B cell (primary cell): ENCODE data around the gene UGT1A9. TPM values are rescaled to one million over a fixed set of nuclear protein-coding genes. Genes with fewer than 3 reads are reported as not detected.

Experiments
- ATAC-seq: fragments of 200-7000 bp; cut with Tn5 transposase; one replicate; pipeline ENCODE4 v1.10.0; 2021; ENCODE audit warnings: low read depth, mild to moderate bottlenecking, moderate number of reproducible peaks, moderate library complexity
- CTCF ChIA-PET: fragments of 350-600 bp; sonication (Branson Sonifier 250); formaldehyde crosslinking; loops from one replicate; lab custom pipeline; 2021; ENCODE audit warnings: antibody characterized with exemption, inconsistent platforms; lab: Charles Lee
- POLR2A ChIA-PET: fragments of 350-600 bp; sonication (Branson Sonifier 250); formaldehyde crosslinking; loops from one replicate; lab custom pipeline; 2021; ENCODE audit warnings: antibody characterized with exemption; lab: Charles Lee
- DNase-seq: peaks from one replicate; pipeline ENCODE4 v3.0.0; 2013
- H2AFZ ChIP-seq: 2 replicates; pipeline ENCODE4 v1.6.1; 2012; ENCODE audit warnings: mild to moderate bottlenecking, low read depth, low read length; ENCODE audit not compliant: insufficient read depth, poor library complexity, severe bottlenecking
- H3K27ac ChIP-seq, 2 donors: 1 replicate in 1 of 2; 2 replicates in 1 of 2; pipeline ENCODE4 v1.5.1; 2012 to 2013; ENCODE audit warnings: low read length in 2 of 2, mild to moderate bottlenecking in 2 of 2, moderate library complexity in 1 of 2
- H3K27me3 ChIP-seq, 4 experiments: fragments of 200-600 bp in 1 of 4; sonication (generic) in 1 of 4; replicated peaks in 1 of 4; 1 replicate in 2 of 4; 2 replicates in 2 of 4; pipeline versions ENCODE4 v1.6.1 to v1.7.0; 2013 to 2016; ENCODE audit warnings: low read length in 3 of 4, mild to moderate bottlenecking in 2 of 4, mixed read lengths in 1 of 4, moderate library complexity in 1 of 4; ENCODE audit not compliant: insufficient read depth in 4 of 4, control insufficient read depth in 3 of 4; ENCODE audit errors: control extremely low read depth in 1 of 4
- H3K36me3 ChIP-seq, 2 experiments: replicated peaks in 1 of 2; 1 replicate in 1 of 2; 2 replicates in 1 of 2; pipeline versions ENCODE4 v1.6.1 to v1.7.1; 2013; ENCODE audit warnings: low read length in 1 of 2; ENCODE audit not compliant: insufficient read depth in 2 of 2, control insufficient read depth in 1 of 2; ENCODE audit errors: control extremely low read depth in 1 of 2, extremely low read depth in 1 of 2
- H3K4me1 ChIP-seq, 2 donors: fragments of 200-600 bp in 1 of 2; sonication (generic) in 1 of 2; 1 replicate in 1 of 2; 2 replicates in 1 of 2; pipeline versions ENCODE4 v1.5.1 to v1.6.1; 2013 to 2017; ENCODE audit warnings: low read length in 2 of 2; ENCODE audit not compliant: control insufficient read depth in 2 of 2, insufficient read depth in 2 of 2
- H3K4me2 ChIP-seq: replicated peaks from 2 replicates; pipeline ENCODE3; 2012; ENCODE audit warnings: mild to moderate bottlenecking, low read depth, low read length; ENCODE audit not compliant: poor library complexity, severe bottlenecking
- H3K4me3 ChIP-seq, 5 experiments: fragments of 200-600 bp in 1 of 5; sonication (generic) in 1 of 5; 1 replicate in 3 of 5; 2 replicates in 2 of 5; pipeline versions ENCODE4 v1.5.1 to v1.7.0; 2011 to 2016; ENCODE audit warnings: low read length in 4 of 5, mild to moderate bottlenecking in 4 of 5, low read depth in 2 of 5, control low read depth in 1 of 5, moderate library complexity in 1 of 5; ENCODE audit not compliant: insufficient read depth in 1 of 5; ENCODE audit errors: control extremely low read depth in 1 of 5, extremely low read depth in 1 of 5
- H3K79me2 ChIP-seq: fragments of 200-600 bp; sonication (generic); one replicate; pipeline ENCODE4 v1.6.0; 2016; ENCODE audit warnings: low read length; ENCODE audit not compliant: control insufficient read depth, insufficient read depth
- H3K9ac ChIP-seq: fragments of 200-600 bp; sonication (generic); 2 replicates; pipeline ENCODE4 v1.6.1; 2017; ENCODE audit warnings: mild to moderate bottlenecking, low read length, moderate library complexity
- H3K9me3 ChIP-seq, 3 donors: one replicate each; pipeline versions ENCODE4 v1.6.1 to v1.7.1; 2013; ENCODE audit warnings: low read length in 2 of 3; ENCODE audit not compliant: control insufficient read depth in 2 of 3, insufficient read depth in 1 of 3; ENCODE audit errors: control extremely low read depth in 1 of 3
- H4K20me1 ChIP-seq: 2 replicates; pipeline ENCODE4 v1.6.0; 2012; ENCODE audit warnings: mild to moderate bottlenecking, low read length; ENCODE audit not compliant: insufficient read depth, control insufficient read depth, poor library complexity, severe bottlenecking
- H3K27ac Mint-ChIP-seq: one replicate; pipeline ENCODE4 v1.8.0; 2021; ENCODE audit warnings: mixed read lengths
- H3K27me3 Mint-ChIP-seq: one replicate; pipeline ENCODE4 v1.8.0; 2021; ENCODE audit warnings: mixed read lengths
- H3K4me1 Mint-ChIP-seq: one replicate; pipeline ENCODE4 v1.8.0; 2021; ENCODE audit warnings: mixed read lengths
- H3K4me3 Mint-ChIP-seq: one replicate; pipeline ENCODE4 v1.8.0; 2021; ENCODE audit warnings: mixed read lengths
- H3K9me3 Mint-ChIP-seq: one replicate; pipeline ENCODE4 v1.8.0; 2022; ENCODE audit warnings: mixed read lengths; ENCODE audit not compliant: insufficient read depth
- EZH2 ChIP-seq: IDR thresholded peaks from 2 replicates; pipeline ENCODE4 v1.6.1; 2012; ENCODE audit warnings: borderline replicate concordance, low read depth, mild to moderate bottlenecking, moderate library complexity, low read length; ENCODE audit not compliant: insufficient read depth, poor library complexity, severe bottlenecking
- WGBS: methylation state at CpG from one replicate; pipeline ENCODE4 v1.1.5; 2013; ENCODE audit warnings: missing lambda C conversion rate; ENCODE audit not compliant: insufficient coverage; 5-methylcytosine and 5-hydroxymethylcytosine counted together
- intact Hi-C: fragments of 100-400 bp; cut with micrococcal nuclease; formaldehyde crosslinking; loops from one replicate; pipeline ENCODE4 v1.10.0; 2022
- polyA plus RNA-seq: library from polyadenylated mRNA; depleted of rRNA; stranded (reverse); fragments of >200 nt; gene quantifications from 2 replicates; pipeline ENCODE4 v1.2.3, GENCODE V29; 2012
- total RNA-seq, 2 donors: library from RNA; stranded (reverse); fragments of 120-200 nt in 1 of 2; gene quantifications; 1 replicate in 1 of 2; 2 replicates in 1 of 2; pipeline versions ENCODE4 v1.2.3 to v1.2.4, GENCODE V29; 2013 to 2022
- TF ChIP-seq, protein P1 (sequence below): fragments of 200-600 bp; IDR thresholded peaks from one replicate; pipeline ENCODE4 v1.8.0; 2022; ENCODE audit warnings: antibody characterized with exemption, mild to moderate bottlenecking

UGT1A9 gene
- total and polyA plus RNA-seq, 2 donors (not counting 1 experiment from before 2014, with no cell fraction given) = not detected

DNA sequence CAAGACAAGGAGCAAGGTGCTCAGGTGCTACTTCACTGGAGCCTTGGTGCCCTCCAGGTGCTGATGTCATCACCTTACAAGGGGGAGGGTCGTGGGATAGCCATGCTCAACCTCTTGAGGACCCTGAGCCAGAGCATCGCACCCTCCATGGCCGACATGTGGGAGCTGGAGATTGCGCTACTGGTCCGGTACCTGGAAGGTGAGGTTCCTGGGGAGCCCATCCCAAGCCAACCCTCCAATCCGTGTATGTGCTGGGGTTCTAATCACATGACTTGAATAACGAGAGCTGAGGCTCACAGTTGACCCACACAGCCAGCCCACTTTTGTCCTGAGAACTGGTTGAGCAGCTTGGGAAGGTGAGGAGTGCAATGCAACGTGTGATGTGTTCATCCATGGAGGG lies 132.3 kb downstream of the UGT1A9 start:
- TF ChIP-seq, protein P1, sequence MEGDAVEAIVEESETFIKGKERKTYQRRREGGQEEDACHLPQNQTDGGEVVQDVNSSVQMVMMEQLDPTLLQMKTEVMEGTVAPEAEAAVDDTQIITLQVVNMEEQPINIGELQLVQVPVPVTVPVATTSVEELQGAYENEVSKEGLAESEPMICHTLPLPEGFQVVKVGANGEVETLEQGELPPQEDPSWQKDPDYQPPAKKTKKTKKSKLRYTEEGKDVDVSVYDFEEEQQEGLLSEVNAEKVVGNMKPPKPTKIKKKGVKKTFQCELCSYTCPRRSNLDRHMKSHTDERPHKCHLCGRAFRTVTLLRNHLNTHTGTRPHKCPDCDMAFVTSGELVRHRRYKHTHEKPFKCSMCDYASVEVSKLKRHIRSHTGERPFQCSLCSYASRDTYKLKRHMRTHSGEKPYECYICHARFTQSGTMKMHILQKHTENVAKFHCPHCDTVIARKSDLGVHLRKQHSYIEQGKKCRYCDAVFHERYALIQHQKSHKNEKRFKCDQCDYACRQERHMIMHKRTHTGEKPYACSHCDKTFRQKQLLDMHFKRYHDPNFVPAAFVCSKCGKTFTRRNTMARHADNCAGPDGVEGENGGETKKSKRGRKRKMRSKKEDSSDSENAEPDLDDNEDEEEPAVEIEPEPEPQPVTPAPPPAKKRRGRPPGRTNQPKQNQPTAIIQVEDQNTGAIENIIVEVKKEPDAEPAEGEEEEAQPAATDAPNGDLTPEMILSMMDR = no peak
- TF ChIP-seq EZH2 = no peak
- ChIA-PET POLR2A (no interaction called here), CTCF (no interaction called here)
- Mint-ChIP-seq H3K4me1 (no peaks in the 10 kb centered on the region), H3K27ac (no peak overlapping the region), H3K27me3 (peaks cover 17% of the 10 kb centered on the region), H3K4me3 (no peak overlapping the region), H3K9me3 (no peaks in the 10 kb centered on the region)
- no peak for DNase-seq
- no peaks in the 10 kb centered on the region for H4K20me1 ChIP-seq
- no peak overlapping the region for H3K4me2 ChIP-seq
- WGBS = 77% methylated on average over 7 of the region's 8 CpGs
- ATAC-seq = no peak
- no peak overlapping the region for H3K27ac ChIP-seq
- H3K4me3 ChIP-seq = no peak overlapping the region
- H2AFZ ChIP-seq = no peak overlapping the region
- H3K9me3 ChIP-seq = no peaks in the 10 kb centered on the region
- no peaks in the 10 kb centered on the region for H3K4me1 ChIP-seq
- no peaks in the 10 kb centered on the region for H3K36me3 ChIP-seq
- no peaks in the 10 kb centered on the region for H3K79me2 ChIP-seq
- H3K9ac ChIP-seq = no peak overlapping the region
- H3K27me3 ChIP-seq = peaks cover 0 to 11% (median 0%) of the 10 kb centered on the region in 4 experiments
- intact Hi-C loops = no loop called here

DNA sequence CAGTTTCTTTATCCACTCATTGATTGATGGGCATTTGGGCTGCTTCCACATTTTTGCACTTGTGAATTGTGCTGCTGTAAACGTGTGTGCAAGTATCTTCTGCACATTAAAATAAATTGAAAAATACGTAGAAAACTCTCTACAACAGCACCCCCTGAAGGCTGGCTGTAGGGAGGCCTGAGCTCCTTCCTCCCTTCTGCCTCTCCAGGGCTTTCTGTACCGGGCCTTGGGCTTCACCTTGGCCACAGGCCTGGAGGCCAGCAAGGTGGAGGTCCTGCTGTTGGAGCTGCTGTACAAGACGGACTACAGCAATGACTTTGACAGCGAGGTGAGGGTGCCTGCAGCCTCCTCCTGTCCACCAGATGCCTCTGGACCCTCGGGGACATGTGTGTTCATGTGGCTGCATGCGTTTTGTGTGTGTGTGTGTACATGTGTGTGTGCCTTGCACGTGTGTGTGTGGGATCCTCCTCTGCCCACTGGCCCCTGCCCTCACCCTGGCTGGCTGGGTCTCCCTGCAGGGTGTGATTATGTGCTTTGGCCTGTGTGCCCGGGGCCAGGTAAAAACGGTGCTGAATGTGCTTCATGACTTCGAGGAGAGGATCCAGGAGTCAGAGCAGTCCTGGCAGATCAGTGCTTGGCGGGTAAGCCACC lies 135.6 kb downstream of the UGT1A9 start:
- no peak overlapping the region for H3K9ac ChIP-seq
- H2AFZ ChIP-seq = no peak overlapping the region
- H3K27me3 ChIP-seq = peaks cover 0 to 14% (median 0%) of the 10 kb centered on the region in 4 experiments
- CTCF ChIA-PET = no interaction called here
- Mint-ChIP-seq H3K4me1 (no peaks in the 10 kb centered on the region), H3K27me3 (peaks cover 32% of the 10 kb centered on the region), H3K4me3 (no peak overlapping the region), H3K9me3 (no peaks in the 10 kb centered on the region), H3K27ac (no peak overlapping the region)
- H4K20me1 ChIP-seq = no peaks in the 10 kb centered on the region
- ATAC-seq (no peak), DNase-seq (no peak)
- TF ChIP-seq, protein P1 = no peak
- no peak for TF ChIP-seq EZH2
- no peak overlapping the region for H3K27ac ChIP-seq
- no peaks in the 10 kb centered on the region for H3K79me2 ChIP-seq
- no peaks in the 10 kb centered on the region for H3K9me3 ChIP-seq
- POLR2A ChIA-PET = no interaction called here
- WGBS = 90% methylated on average over 9 of the region's 12 CpGs
- intact Hi-C loops = no loop called here
- no peaks in the 10 kb centered on the region for H3K36me3 ChIP-seq
- H3K4me2 ChIP-seq = no peak overlapping the region
- no peak overlapping the region for H3K4me3 ChIP-seq
- H3K4me1 ChIP-seq = no peaks in the 10 kb centered on the region
